ENCODE data around the gene USP6. TPM values are rescaled to one million over a fixed set of nuclear protein-coding genes. Genes with fewer than 3 reads are reported as not detected.
A peak's percentile ranks its signal among the peaks of the same experiment; 100 is the strongest.

USP6 gene
- polyA plus RNA-seq, 2 of the 4 experiments (the other 2 are of a cell fraction): 0.01 to 0.04 TPM

GRCh38 chr17:5179003-5179402, 63.2 kb downstream of the USP6 start:
- TF ChIP-seq FOSL2 (IDR thresholded peaks at IDR 0.05) (no peak), FOSL2 (CRISPR knock-in tag; IDR thresholded peaks at IDR 0.05) (no peak)
- DNase-seq (ENCODE audit: low read depth in 1 of 2, low spot score in 1 of 2): no peak
- no peak for ATAC-seq
- WGBS (ENCODE audit: missing lambda C conversion rate): 76% methylated on average over 12 of the region's 12 CpGs
- H3K4me1 ChIP-seq: no peaks in the 10 kb centered on the region
- POLR2A ChIA-PET: no interaction called here
- H3K27ac ChIP-seq: no peak overlapping the region
- CTCF ChIA-PET: interaction anchor here (1.2 kb wide), 1 partner anchor 194 kb away, joined by 3 read pairs; no protein-coding TSS in a partner anchor
- no peak for FAIRE-seq
- peaks cover 96% of the 10 kb centered on the region for H3K9me3 ChIP-seq
- H3K4me3 ChIP-seq: no peak overlapping the region
- no peak overlapping the region for H3K4me2 ChIP-seq

GRCh38 chr17:5181509-5182305, 65.9 kb downstream of the USP6 start:
- Histone ChIP-seq H3K9me3 (peaks cover 100% of the 10 kb centered on the region), H3K4me3 (no peak overlapping the region), H3K4me1 (no peaks in the 10 kb centered on the region), H3K4me2 (no peak overlapping the region), H3K27ac (no peak overlapping the region)
- DNase-seq (ENCODE audit: low read depth in 1 of 2, low spot score in 1 of 2) (no peak), ATAC-seq (no peak), FAIRE-seq (no peak)
- CTCF ChIA-PET: interaction anchor here (1.2 to 3.4 kb wide), 2 partner anchors 10 to 15 kb away, joined by 3 to 20 read pairs; partner anchors contain the start of gene ZNF594
- POLR2A ChIA-PET: interaction anchor here (1.4 kb wide), 1 partner anchor 10 kb away, joined by 5 read pairs; the partner anchor contains the start of gene ZNF594
- WGBS (ENCODE audit: missing lambda C conversion rate): 76% methylated on average over 10 of the region's 10 CpGs
- no peak for TF ChIP-seq CHD2 (IDR thresholded peaks at IDR 0.05; ENCODE audit: low read length, partially characterized antibody)
- no peak for TF ChIP-seq JUN (IDR thresholded peaks at IDR 0.05)
- TF ChIP-seq, protein P1, sequence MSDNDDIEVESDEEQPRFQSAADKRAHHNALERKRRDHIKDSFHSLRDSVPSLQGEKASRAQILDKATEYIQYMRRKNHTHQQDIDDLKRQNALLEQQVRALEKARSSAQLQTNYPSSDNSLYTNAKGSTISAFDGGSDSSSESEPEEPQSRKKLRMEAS (IDR thresholded peaks at IDR 0.05): 0 out of 2 replicates have a peak, but pooled peaks have one; percentile 21
- no peak for TF ChIP-seq MAFK (IDR thresholded peaks at IDR 0.05; ENCODE audit: partially characterized antibody)
- TF ChIP-seq BCL3 (IDR thresholded peaks at IDR 0.05): no peak
- no peak for TF ChIP-seq RFX5 (IDR thresholded peaks at IDR 0.05)
- TF ChIP-seq HEYL (CRISPR knock-in tag; IDR thresholded peaks at IDR 0.05): no peak
- TF ChIP-seq BHLHE40 (IDR thresholded peaks at IDR 0.05; ENCODE audit: low read depth, low read length): no peak
- peak; percentile 79 for TF ChIP-seq KDM1A (IDR thresholded peaks at IDR 0.05; ENCODE audit: low read depth)
- TF ChIP-seq ZFP36 (IDR thresholded peaks at IDR 0.05; ENCODE audit: borderline replicate concordance, partially characterized antibody): no peak
- TF ChIP-seq CBX8 (IDR thresholded peaks at IDR 0.05): no peak
- TF ChIP-seq KDM5A (IDR thresholded peaks at IDR 0.05): no peak; the same call in 1 of the 2 replicates

DNA sequence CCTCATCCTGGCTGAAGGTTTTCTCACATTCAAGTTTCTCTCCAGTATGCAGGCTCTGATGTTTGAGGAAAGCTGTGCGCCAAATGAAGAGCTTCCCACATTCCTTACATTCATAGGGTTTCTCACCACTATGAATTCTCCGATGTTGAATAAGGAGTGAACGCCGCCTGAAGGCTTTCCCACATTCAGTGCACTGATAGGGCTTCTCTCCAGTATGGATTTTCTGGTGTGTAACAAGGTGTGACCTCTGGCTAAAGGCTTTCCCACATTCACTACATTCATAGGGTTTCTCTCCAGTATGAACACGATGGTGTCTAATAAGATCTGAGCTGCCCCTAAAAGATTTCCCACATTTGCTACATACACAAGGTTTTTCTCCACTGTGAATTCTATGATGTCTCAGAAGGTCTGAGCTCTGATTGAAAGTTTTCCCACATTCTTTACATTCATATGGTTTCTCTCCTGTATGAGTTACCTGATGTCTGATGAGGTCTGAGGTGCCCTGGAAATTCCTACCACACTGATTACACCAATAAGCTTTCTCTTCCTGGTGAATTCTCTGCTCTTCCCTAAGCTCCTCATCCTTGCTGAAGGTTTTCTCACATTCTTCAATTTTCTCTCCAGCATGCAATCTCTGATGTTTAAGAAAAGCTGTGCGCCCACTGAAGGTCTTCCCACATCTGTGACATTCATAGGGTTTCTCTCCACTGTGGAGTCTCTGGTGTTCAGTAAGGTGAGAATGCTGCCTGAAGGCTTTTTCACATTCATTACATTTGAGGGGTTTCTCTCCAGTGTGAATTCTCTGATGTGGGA, 67.0 kb downstream of the USP6 start:
- Histone ChIP-seq H3K4me1 (no peaks in the 10 kb centered on the region), H3K4me2 (no peak overlapping the region), H3K4me3 (no peak overlapping the region), H3K9me3 (peaks cover 100% of the 10 kb centered on the region), H3K27ac (no peak overlapping the region)
- FAIRE-seq: no peak
- POLR2A ChIA-PET: interaction anchor here (1.4 kb wide), 1 partner anchor 9 kb away, joined by 5 read pairs; the partner anchor contains the start of gene ZNF594
- TF ChIP-seq ZNF302 (CRISPR knock-in tag; IDR thresholded peaks at IDR 0.05) (no peak), SREBF2 (IDR thresholded peaks at IDR 0.05) (no peak), ZFP36 (IDR thresholded peaks at IDR 0.05; ENCODE audit: borderline replicate concordance, partially characterized antibody) (no peak), HEYL (CRISPR knock-in tag; IDR thresholded peaks at IDR 0.05) (no peak), REST (IDR thresholded peaks at IDR 0.05) (0 out of 2 replicates have a peak, but pooled peaks have one; percentile 8), KDM1A (IDR thresholded peaks at IDR 0.05; ENCODE audit: low read depth) (peak; percentile 23; the same call in 1 of the 2 replicates), HOXA7 (CRISPR knock-in tag; IDR thresholded peaks at IDR 0.05) (no peak)
- TF ChIP-seq, protein P2, sequence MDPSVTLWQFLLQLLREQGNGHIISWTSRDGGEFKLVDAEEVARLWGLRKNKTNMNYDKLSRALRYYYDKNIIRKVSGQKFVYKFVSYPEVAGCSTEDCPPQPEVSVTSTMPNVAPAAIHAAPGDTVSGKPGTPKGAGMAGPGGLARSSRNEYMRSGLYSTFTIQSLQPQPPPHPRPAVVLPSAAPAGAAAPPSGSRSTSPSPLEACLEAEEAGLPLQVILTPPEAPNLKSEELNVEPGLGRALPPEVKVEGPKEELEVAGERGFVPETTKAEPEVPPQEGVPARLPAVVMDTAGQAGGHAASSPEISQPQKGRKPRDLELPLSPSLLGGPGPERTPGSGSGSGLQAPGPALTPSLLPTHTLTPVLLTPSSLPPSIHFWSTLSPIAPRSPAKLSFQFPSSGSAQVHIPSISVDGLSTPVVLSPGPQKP (IDR thresholded peaks at IDR 0.05; ENCODE audit: low read depth, low read length): no peak
- CTCF ChIA-PET: interaction anchor here (0.6 to 3.4 kb wide), 3 partner anchors 8 to 57 kb away, joined by 3 to 20 read pairs (median 4); partner anchors contain the start of gene ZNF594
- no peak for ATAC-seq
- 83% methylated on average over 6 of the region's 6 CpGs for WGBS (ENCODE audit: missing lambda C conversion rate)
- no peak for DNase-seq (ENCODE audit: low read depth in 1 of 2, low spot score in 1 of 2)
